IMR-90 (cell line): Measurements from ENCODE around the gene LETM1. TPM values are rescaled to one million over a fixed set of nuclear protein-coding genes. Genes with fewer than 3 reads are reported as not detected.

ENCODE experiments used
- ATAC-seq: fragments of 200-7000 bp; cut with Tn5 transposase; 2 replicates; pipeline ENCODE4 v1.9.1; 2020; ENCODE audit warnings: low read depth, mild to moderate bottlenecking, moderate library complexity
- BruUV-seq: library from RNA; stranded (reverse); fragments of 400-500 nt; replicated peaks from 2 replicates; lab custom pipeline; 2021; lab: Mats Ljungman, UMichigan
- CTCF ChIA-PET: fragments of 300-600 bp; formaldehyde crosslinking; extraction: SDS; loops from one replicate; lab custom pipeline; 2021; ENCODE audit warnings: antibody characterized with exemption; lab: Yijun Ruan, JAX
- POLR2A ChIA-PET: fragments of 300-600 bp; sonication (Branson Sonifier 250); formaldehyde crosslinking; loops from one replicate; lab custom pipeline; 2022; ENCODE audit warnings: antibody characterized with exemption; ENCODE audit not compliant: unreplicated experiment; lab: Charles Lee
- DNase-seq: peaks from one replicate; pipeline ENCODE4 v3.0.0; 2013
- H2AFZ ChIP-seq: replicated peaks from 2 replicates; pipeline ENCODE3; 2013; ENCODE audit warnings: low read length, mild to moderate bottlenecking; ENCODE audit not compliant: poor library complexity
- H2AK5ac ChIP-seq: 2 replicates; pipeline ENCODE4 v1.6.1; 2013; ENCODE audit warnings: low read depth, low read length, inconsistent platforms
- H2AK9ac ChIP-seq: replicated peaks from 2 replicates; pipeline ENCODE3; 2013; ENCODE audit warnings: mild to moderate bottlenecking, low read depth, low read length, moderate library complexity; ENCODE audit not compliant: poor library complexity
- H2BK120ac ChIP-seq: 2 replicates; pipeline ENCODE4 v1.6.1; 2013; ENCODE audit warnings: low read depth, low read length, inconsistent platforms
- H2BK15ac ChIP-seq: 3 replicates; pipeline ENCODE4 v1.6.1; 2013; ENCODE audit warnings: low read depth, low read length, inconsistent platforms
- H2BK20ac ChIP-seq: 2 replicates; pipeline ENCODE4 v1.6.1; 2013; ENCODE audit warnings: low read depth, mild to moderate bottlenecking, inconsistent platforms, low read length, moderate library complexity
- H2BK5ac ChIP-seq: 2 replicates; pipeline ENCODE4 v1.6.1; 2013; ENCODE audit warnings: mild to moderate bottlenecking, low read depth, low read length, inconsistent platforms; ENCODE audit not compliant: poor library complexity, severe bottlenecking
- H3K14ac ChIP-seq: replicated peaks from 2 replicates; pipeline ENCODE4 v1.6.1; 2013; ENCODE audit warnings: low read depth, low read length, inconsistent platforms
- H3K18ac ChIP-seq: 2 replicates; pipeline ENCODE4 v1.6.1; 2013; ENCODE audit warnings: low read depth, low read length, control low read depth
- H3K23ac ChIP-seq: 2 replicates; pipeline ENCODE4 v1.6.1; 2013; ENCODE audit warnings: low read depth, low read length, inconsistent platforms
- H3K27ac ChIP-seq: 2 replicates; pipeline ENCODE4 v1.5.1; 2013; ENCODE audit warnings: mild to moderate bottlenecking, control low read depth, low read length; ENCODE audit not compliant: insufficient read depth
- H3K27me3 ChIP-seq: 2 replicates; pipeline ENCODE4 v1.6.1; 2013; ENCODE audit warnings: low read length; ENCODE audit not compliant: control insufficient read depth, insufficient read depth
- H3K36me3 ChIP-seq: 2 replicates; pipeline ENCODE4 v1.6.1; 2013; ENCODE audit warnings: low read length, mixed read lengths; ENCODE audit not compliant: control insufficient read depth, insufficient read depth
- H3K4ac ChIP-seq: 2 replicates; pipeline ENCODE4 v1.6.1; 2013; ENCODE audit warnings: low read depth, low read length, inconsistent platforms
- H3K4me1 ChIP-seq: 2 replicates; pipeline ENCODE4 v1.6.1; 2013; ENCODE audit warnings: low read length, mixed read lengths; ENCODE audit not compliant: control insufficient read depth, insufficient read depth
- H3K4me2 ChIP-seq: 2 replicates; pipeline ENCODE4 v1.6.1; 2013; ENCODE audit warnings: low read depth, mild to moderate bottlenecking, control low read depth, low read length, moderate library complexity
- H3K4me3 ChIP-seq: 2 replicates; pipeline ENCODE4 v1.5.1; 2013; ENCODE audit warnings: low read depth, mild to moderate bottlenecking, control low read depth, low read length, moderate library complexity; ENCODE audit not compliant: insufficient read depth
- H3K56ac ChIP-seq: 2 replicates; pipeline ENCODE4 v1.6.1; 2013; ENCODE audit warnings: low read length, inconsistent platforms; ENCODE audit not compliant: insufficient read depth; ENCODE audit errors: extremely low read depth
- H3K79me1 ChIP-seq, 2 experiments: 2 replicates each; pipeline ENCODE4 v1.6.1; 2013; ENCODE audit warnings: low read length in 2 of 2, inconsistent platforms in 1 of 2, low read depth in 1 of 2
- H3K9ac ChIP-seq: 2 replicates; pipeline ENCODE4 v1.6.1; 2013; ENCODE audit warnings: low read depth, low read length, control low read depth
- H3K9me1 ChIP-seq: 2 replicates; pipeline ENCODE4 v1.6.1; 2013; ENCODE audit warnings: low read length, inconsistent platforms; ENCODE audit not compliant: insufficient read depth
- H3K9me3 ChIP-seq: 2 replicates; pipeline ENCODE4 v1.6.1; 2013; ENCODE audit warnings: low read length; ENCODE audit not compliant: control insufficient read depth, insufficient read depth
- H4K20me1 ChIP-seq: 2 replicates; pipeline ENCODE4 v1.6.1; 2013; ENCODE audit warnings: low read length, inconsistent platforms; ENCODE audit not compliant: insufficient read depth
- H4K5ac ChIP-seq: 2 replicates; pipeline ENCODE4 v1.6.1; 2013; ENCODE audit warnings: mild to moderate bottlenecking, low read depth, low read length, control low read depth
- H4K8ac ChIP-seq, 2 experiments: 2 replicates each; pipeline ENCODE4 v1.6.1; 2013; ENCODE audit warnings: low read depth in 2 of 2, low read length in 2 of 2, control low read depth in 1 of 2, inconsistent platforms in 1 of 2
- H4K91ac ChIP-seq: 2 replicates; pipeline ENCODE4 v1.6.1; 2013; ENCODE audit warnings: low read depth, low read length, inconsistent platforms; ENCODE audit not compliant: insufficient read depth
- BHLHE40 ChIP-seq: fragments of 150-350 bp; IDR thresholded peaks from 2 replicates; pipeline ENCODE4 v1.6.1; 2016; ENCODE audit warnings: mild to moderate bottlenecking, low read depth, low read length
- CTCF ChIP-seq: conservative IDR thresholded peaks from 2 replicates; pipeline ENCODE4 v1.5.1; 2012; ENCODE audit warnings: mild to moderate bottlenecking, low read depth, low read length, improper control_type of control experiment
- FOS ChIP-seq: fragments of 150-350 bp; IDR thresholded peaks from 2 replicates; pipeline ENCODE4 v1.6.1; 2016; ENCODE audit warnings: low read depth, low read length
- MAFK ChIP-seq: IDR thresholded peaks from 2 replicates; pipeline ENCODE4 v1.6.1; 2012; ENCODE audit warnings: low read depth, low read length, improper control_type of control experiment
- RCOR1 ChIP-seq: IDR thresholded peaks from 2 replicates; pipeline ENCODE4 v1.6.1; 2012; ENCODE audit warnings: mild to moderate bottlenecking, low read length, improper control_type of control experiment; ENCODE audit not compliant: insufficient replicate concordance
- RFX5 ChIP-seq: IDR thresholded peaks from 2 replicates; pipeline ENCODE4 v1.8.0; 2012; ENCODE audit warnings: low read depth, mild to moderate bottlenecking, low read length, moderate library complexity
- SMC3 ChIP-seq: fragments of 150-350 bp; IDR thresholded peaks from 2 replicates; pipeline ENCODE4 v1.6.1; 2016; ENCODE audit warnings: low read depth, mild to moderate bottlenecking, antibody characterized with exemption, low read length, moderate library complexity
- USF2 ChIP-seq: fragments of 150-350 bp; IDR thresholded peaks from 2 replicates; pipeline ENCODE4 v1.6.1; 2017; ENCODE audit warnings: mild to moderate bottlenecking, antibody characterized with exemption, low read length, low read depth
- WGBS, 2 experiments: methylation state at CpG; one replicate each; pipeline versions ENCODE4 v1.1.5 to v1.1.7; 2013; ENCODE audit warnings: missing lambda C conversion rate in 2 of 2; ENCODE audit not compliant: insufficient read length in 1 of 2; ENCODE audit errors: extremely low coverage in 2 of 2; 5-methylcytosine and 5-hydroxymethylcytosine counted together
- dilution Hi-C: fragments of 300-500 bp; cut with HindIII; formaldehyde crosslinking; loops from one replicate; pipeline ENCODE4 v1.14.3; 2018; ENCODE audit warnings: low sequenced_read_pairs; ENCODE audit not compliant: unreplicated experiment
- in situ Hi-C: fragments of 300-500 bp; cut with MboI; formaldehyde crosslinking; loops from 3 replicates; pipeline ENCODE4 v1.14.3; 2019; ENCODE audit warnings: low sequenced_read_pairs, inconsistent platforms, mixed read lengths
- intact Hi-C: fragments of 100-400 bp; cut with micrococcal nuclease; formaldehyde crosslinking; loops from 2 replicates; pipeline ENCODE4 v1.10.0; 2022
- polyA plus RNA-seq, 3 experiments: library from polyadenylated mRNA; depleted of rRNA; stranded (reverse); fragments of >200 nt; gene quantifications; 2 replicates each; pipeline ENCODE4 v1.2.3, GENCODE V29; 2012; ENCODE audit warnings: low replicate concordance in 1 of 3
- total RNA-seq: library from RNA; depleted of rRNA; stranded (reverse); fragments of >200 nt; gene quantifications from 2 replicates; pipeline ENCODE4 v1.2.3, GENCODE V29; 2012

The LETM1 gene
- total and polyA plus RNA-seq, 2 of the 4 experiments (the other 2 are of a cell fraction): 25.0 to 49.3 TPM

GRCh38 chr4:1775731-1776500, 80.0 kb downstream of the LETM1 start:
- no peak overlapping the region for H4K91ac ChIP-seq
- H3K56ac ChIP-seq: no peak overlapping the region
- no peaks in the 10 kb centered on the region for H4K20me1 ChIP-seq
- dilution Hi-C loops (no loop called here), intact Hi-C loops (no loop called here), in situ Hi-C loops (no loop called here)
- H3K27me3 ChIP-seq: peaks cover 2% of the 10 kb centered on the region; the same call in 1 of the 2 replicates
- no peak overlapping the region for H3K23ac ChIP-seq
- H3K18ac ChIP-seq: no peak overlapping the region
- H2BK5ac ChIP-seq: no peak overlapping the region
- ChIA-PET POLR2A (no interaction called here), CTCF (no interaction called here)
- H3K4me3 ChIP-seq: no peak overlapping the region
- no peak overlapping the region for H2BK120ac ChIP-seq
- DNase-seq (no peak), ATAC-seq (no peak)
- H3K36me3 ChIP-seq: no peaks in the 10 kb centered on the region
- H2BK20ac ChIP-seq: no peak overlapping the region
- TF ChIP-seq SMC3 (no peak), RCOR1 (no peak), FOS (no peak), USF2 (no peak), BHLHE40 (no peak), RFX5 (no peak), CTCF (no peak), MAFK (no peak)
- no TSS peak for BruUV-seq
- no peak overlapping the region for H4K8ac ChIP-seq
- no peak overlapping the region for H4K5ac ChIP-seq
- no peak overlapping the region for H3K4ac ChIP-seq
- no peak overlapping the region for H2AK9ac ChIP-seq
- no peak overlapping the region for H3K27ac ChIP-seq
- H3K9me3 ChIP-seq: no peaks in the 10 kb centered on the region
- 67% methylated on average over 5 of the region's 23 CpGs; no CpG with 5 or more reads in 1 of the 2 experiments for WGBS, 2 experiments
- no peak overlapping the region for H3K4me2 ChIP-seq
- H2AK5ac ChIP-seq: no peak overlapping the region
- peaks cover 6% of the 10 kb centered on the region; the same call in 1 of the 2 replicates for H3K4me1 ChIP-seq
- H2AFZ ChIP-seq: peak overlapping the region; percentile 43
- no peaks in the 10 kb centered on the region for H3K9me1 ChIP-seq
- no peak overlapping the region for H3K9ac ChIP-seq
- H2BK15ac ChIP-seq: no peak overlapping the region
- no peaks in the 10 kb centered on the region for H3K79me1 ChIP-seq
- no peak overlapping the region for H3K14ac ChIP-seq
